BLaER1 treated with 17β-estradiol and CSF1 and Interleukin-3, amounts not matched to agents 10 nM and 100 nM (cell line): ENCODE data around the gene BLCAP.
A peak's percentile ranks its signal among the peaks of the same experiment; 100 is the strongest.

Experiments used
- H3K27ac ChIP-seq, 11 experiments: shearing (Covaris generic); formaldehyde crosslinking; 2 replicates each; pipeline ENCODE4 v1.8.1; 2022
- H3K27me3 ChIP-seq, 11 experiments: shearing (Covaris generic); formaldehyde crosslinking; 2 replicates each; pipeline ENCODE4 v1.8.1; 2022
- H3K36me3 ChIP-seq, 11 experiments: shearing (Covaris generic); formaldehyde crosslinking; 2 replicates each; pipeline ENCODE4 v1.8.1; 2022
- H3K4me1 ChIP-seq, 10 experiments: shearing (Covaris generic); formaldehyde crosslinking; 2 replicates each; pipeline ENCODE4 v1.8.1; 2022
- H3K4me2 ChIP-seq, 11 experiments: shearing (Covaris generic); formaldehyde crosslinking; 2 replicates each; pipeline ENCODE4 v1.8.1; 2022
- H3K4me3 ChIP-seq, 10 experiments: shearing (Covaris generic); formaldehyde crosslinking; 2 replicates each; pipeline ENCODE4 v1.8.1; 2022
- H3K9ac ChIP-seq, 11 experiments: shearing (Covaris generic); formaldehyde crosslinking; 2 replicates each; pipeline ENCODE4 v1.8.1; 2022
- H3K9me3 ChIP-seq, 11 experiments: shearing (Covaris generic); formaldehyde crosslinking; replicated peaks in 1 of 11; 2 replicates each; pipeline ENCODE4 v1.8.1; 2022
- H4K20me1 ChIP-seq, 11 experiments: shearing (Covaris generic); formaldehyde crosslinking; 2 replicates each; pipeline ENCODE4 v1.8.1; 2022
- Cebpa-rat ChIP-seq, 11 experiments: shearing (Covaris generic); IDR thresholded peaks; 2 replicates each; pipeline ENCODE4 v1.8.1; 2022

The BLCAP gene

DNA sequence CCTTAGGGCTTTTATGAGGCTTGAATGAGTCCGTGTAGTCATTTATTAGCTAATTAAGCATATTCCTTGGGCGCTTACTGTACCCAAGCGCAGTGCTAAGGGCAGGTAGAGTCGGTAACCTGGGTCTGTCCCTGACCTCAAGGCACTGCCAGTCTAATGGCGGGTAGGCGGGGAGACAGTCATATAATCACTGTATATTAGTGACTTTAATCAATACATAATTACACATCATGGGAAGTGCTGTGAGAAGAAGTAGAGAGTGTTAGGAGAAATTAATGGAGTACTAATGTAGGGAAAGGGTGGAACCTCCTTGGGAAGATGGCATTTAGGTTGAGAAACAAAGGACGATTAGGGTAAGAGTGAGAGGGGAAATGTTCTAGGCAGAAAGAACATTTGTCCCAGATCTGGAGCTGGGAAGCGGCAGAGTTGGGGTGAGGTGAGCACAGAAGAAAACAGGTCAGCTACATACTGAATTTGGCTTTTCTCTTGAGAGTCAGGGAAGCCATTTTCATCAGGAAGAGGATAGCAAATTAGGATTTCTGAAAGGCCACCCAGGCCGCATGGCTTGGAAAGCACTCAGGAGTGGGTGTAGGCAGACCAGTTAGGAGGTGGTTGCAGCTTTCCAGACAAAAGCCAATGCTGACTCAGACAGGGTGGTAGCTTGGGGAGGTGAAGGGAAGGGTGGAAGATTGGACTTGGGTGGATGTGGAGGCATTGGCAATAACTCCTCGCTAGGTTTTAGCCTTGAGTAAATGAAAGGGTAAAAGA lies 954 bp upstream of the BLCAP start:
- Histone ChIP-seq H3K4me2 (peak overlapping the region; percentile 84 to 100 (median 98)), H3K4me1 (peaks cover 24 to 48% (median 39%) of the 10 kb centered on the region in 10 experiments), H3K27ac (peak overlapping the region; percentile 94 to 100 (median 98)), H3K9me3 (no peaks in the 10 kb centered on the region), H4K20me1 (peaks cover 24 to 38% (median 34%) of the 10 kb centered on the region in 11 experiments), H3K27me3 (peaks cover 0 to 34% (median 23%) of the 10 kb centered on the region in 11 experiments; a peak in 17 of 22 replicates), H3K36me3 (peaks cover 0 to 21% (median 0%) of the 10 kb centered on the region in 11 experiments; a peak in 4 of 22 replicates), H3K4me3 (peak overlapping the region; percentile 81 to 100 (median 96)), H3K9ac (peak overlapping the region; percentile 89 to 100 (median 95))
- TF ChIP-seq Cebpa-rat (IDR thresholded peaks at IDR 0.05) = no peak

GRCh38 chr20:37526839-37527637 lies 638 bp downstream of the BLCAP start:
- peaks cover 37 to 49% (median 45%) of the 10 kb centered on the region in 11 experiments for H4K20me1 ChIP-seq
- H3K27ac ChIP-seq = peak overlapping the region; percentile 94 to 100 (median 98)
- H3K4me1 ChIP-seq = peaks cover 24 to 40% (median 30%) of the 10 kb centered on the region in 10 experiments
- peaks cover 0 to 6% (median 0%) of the 10 kb centered on the region in 11 experiments; a peak in 6 of 22 replicates for H3K9me3 ChIP-seq
- peaks cover 0 to 36% (median 24%) of the 10 kb centered on the region in 11 experiments; a peak in 17 of 22 replicates for H3K27me3 ChIP-seq
- H3K4me2 ChIP-seq = peak overlapping the region; percentile 84 to 100 (median 98)
- peaks cover 0 to 34% (median 0%) of the 10 kb centered on the region in 11 experiments; a peak in 7 of 22 replicates for H3K36me3 ChIP-seq
- peak overlapping the region; percentile 81 to 100 (median 96) for H3K4me3 ChIP-seq
- no peak for TF ChIP-seq Cebpa-rat (IDR thresholded peaks at IDR 0.05)
- H3K9ac ChIP-seq = peak overlapping the region; percentile 89 to 100 (median 95)

- Histone ChIP-seq H3K27ac (peak overlapping the region in 8 of 11 experiments; percentile 1 to 98 (median 98); a peak in 11 of 22 replicates), H3K9ac (peak overlapping the region; percentile 89 to 100 (median 95)), H3K4me1 (peaks cover 24 to 40% (median 30%) of the 10 kb centered on the region in 10 experiments), H4K20me1 (peaks cover 44 to 55% (median 49%) of the 10 kb centered on the region in 11 experiments), H3K36me3 (peaks cover 2 to 41% (median 4%) of the 10 kb centered on the region in 11 experiments; a peak in 21 of 22 replicates), H3K4me3 (peak overlapping the region; percentile 81 to 100 (median 96)), H3K27me3 (peaks cover 0 to 36% (median 24%) of the 10 kb centered on the region in 11 experiments; a peak in 17 of 22 replicates), H3K9me3 (peaks cover 0 to 12% (median 6%) of the 10 kb centered on the region in 11 experiments; a peak in 19 of 22 replicates), H3K4me2 (peak overlapping the region; percentile 84 to 100 (median 98))
- no peak for TF ChIP-seq Cebpa-rat (IDR thresholded peaks at IDR 0.05)
Observed at GRCh38 chr20:37526238-37526838, 1.3 kb downstream of the BLCAP start.

DNA sequence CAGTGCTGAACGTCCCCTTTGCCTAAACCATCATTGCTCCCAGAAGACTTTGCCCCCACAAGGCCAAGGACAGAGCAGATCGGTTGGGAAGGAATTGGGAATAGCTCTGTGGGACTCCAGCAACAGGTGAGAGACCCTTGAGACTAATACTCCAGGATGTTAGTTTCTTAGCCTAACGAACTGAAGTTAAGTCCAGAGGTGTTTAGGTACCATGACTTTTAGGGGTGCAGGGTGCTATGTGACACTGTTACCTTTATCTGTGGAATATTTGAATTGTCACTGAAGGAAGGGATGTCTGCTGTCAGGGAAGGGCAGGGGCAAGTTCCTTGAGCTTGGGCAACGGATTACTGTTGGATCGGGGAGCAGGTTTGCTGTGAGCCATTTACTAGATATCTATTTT lies 1.9 kb downstream of the BLCAP start:
- Histone ChIP-seq H3K27ac (no peak overlapping the region), H4K20me1 (peaks cover 45 to 60% (median 54%) of the 10 kb centered on the region in 11 experiments), H3K4me3 (peak overlapping the region in 6 of 10 experiments; percentile 31 to 99 (median 90); a peak in 9 of 20 replicates), H3K9me3 (peaks cover 0 to 17% (median 12%) of the 10 kb centered on the region in 11 experiments; a peak in 19 of 22 replicates), H3K36me3 (peaks cover 7 to 47% (median 9%) of the 10 kb centered on the region in 11 experiments), H3K4me1 (peaks cover 24 to 40% (median 30%) of the 10 kb centered on the region in 10 experiments), H3K9ac (peak overlapping the region in 3 of 11 experiments; percentile 3 to 96 (median 93); a peak in 3 of 22 replicates), H3K4me2 (peak overlapping the region; percentile 84 to 100 (median 98)), H3K27me3 (peaks cover 0 to 36% (median 24%) of the 10 kb centered on the region in 11 experiments; a peak in 17 of 22 replicates)
- no peak for TF ChIP-seq Cebpa-rat (IDR thresholded peaks at IDR 0.05)

DNA sequence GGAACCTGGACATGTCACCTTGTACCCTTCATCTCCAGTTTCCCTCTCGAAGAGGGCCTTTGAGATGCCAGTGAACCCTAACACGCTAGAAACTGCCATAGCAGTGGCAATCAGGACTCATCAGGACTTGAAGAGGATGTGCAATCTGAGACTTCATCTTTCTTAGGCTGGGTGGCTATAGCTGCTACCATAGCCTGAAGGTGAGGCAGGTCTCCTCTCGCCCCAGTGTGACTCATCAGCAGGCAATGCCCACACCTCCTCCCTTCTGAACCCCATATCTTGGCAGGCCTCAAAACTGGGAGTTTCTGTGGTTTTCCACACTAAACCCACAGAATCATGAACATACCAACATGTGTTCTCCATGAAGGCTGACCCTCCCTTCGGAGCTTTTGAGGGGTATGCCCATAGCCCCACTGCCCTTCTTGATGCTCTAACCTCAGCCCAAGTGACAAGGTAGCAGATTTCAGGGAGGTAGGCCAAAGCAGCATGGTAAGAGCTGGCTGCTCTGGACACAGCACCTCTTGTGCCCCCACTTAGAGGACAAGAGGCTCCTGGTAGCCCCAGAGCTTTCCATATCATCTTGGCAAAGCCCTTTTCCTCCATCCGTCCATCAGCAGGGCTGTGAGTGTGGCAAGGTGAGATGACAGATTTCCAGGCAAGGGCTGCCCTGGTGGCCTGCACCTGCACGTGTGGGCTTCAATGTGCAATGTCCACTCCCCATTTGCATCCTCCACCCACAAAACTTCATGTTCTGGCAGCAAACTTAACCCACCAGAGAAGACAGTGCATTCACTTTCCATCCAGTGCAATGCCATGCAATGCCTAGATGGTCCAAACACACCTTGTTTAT lies 2.6 kb downstream of the BLCAP start:
- peaks cover 48 to 67% (median 61%) of the 10 kb centered on the region in 11 experiments for H4K20me1 ChIP-seq
- peaks cover 24 to 40% (median 30%) of the 10 kb centered on the region in 10 experiments for H3K4me1 ChIP-seq
- peaks cover 0 to 36% (median 24%) of the 10 kb centered on the region in 11 experiments; a peak in 17 of 22 replicates for H3K27me3 ChIP-seq
- peak overlapping the region in 2 of 10 experiments; percentile 81 to 89; a peak in 2 of 20 replicates for H3K4me3 ChIP-seq
- H3K27ac ChIP-seq = no peak overlapping the region
- no peak for TF ChIP-seq Cebpa-rat (IDR thresholded peaks at IDR 0.05)
- H3K36me3 ChIP-seq = peaks cover 11 to 54% (median 16%) of the 10 kb centered on the region in 11 experiments
- peak overlapping the region in 1 of 11 experiments; percentile 96; a peak in 2 of 22 replicates for H3K9ac ChIP-seq
- H3K4me2 ChIP-seq = peak overlapping the region; percentile 84 to 100 (median 98); a peak in 21 of 22 replicates
- peaks cover 0 to 24% (median 16%) of the 10 kb centered on the region in 11 experiments; a peak in 19 of 22 replicates for H3K9me3 ChIP-seq

DNA sequence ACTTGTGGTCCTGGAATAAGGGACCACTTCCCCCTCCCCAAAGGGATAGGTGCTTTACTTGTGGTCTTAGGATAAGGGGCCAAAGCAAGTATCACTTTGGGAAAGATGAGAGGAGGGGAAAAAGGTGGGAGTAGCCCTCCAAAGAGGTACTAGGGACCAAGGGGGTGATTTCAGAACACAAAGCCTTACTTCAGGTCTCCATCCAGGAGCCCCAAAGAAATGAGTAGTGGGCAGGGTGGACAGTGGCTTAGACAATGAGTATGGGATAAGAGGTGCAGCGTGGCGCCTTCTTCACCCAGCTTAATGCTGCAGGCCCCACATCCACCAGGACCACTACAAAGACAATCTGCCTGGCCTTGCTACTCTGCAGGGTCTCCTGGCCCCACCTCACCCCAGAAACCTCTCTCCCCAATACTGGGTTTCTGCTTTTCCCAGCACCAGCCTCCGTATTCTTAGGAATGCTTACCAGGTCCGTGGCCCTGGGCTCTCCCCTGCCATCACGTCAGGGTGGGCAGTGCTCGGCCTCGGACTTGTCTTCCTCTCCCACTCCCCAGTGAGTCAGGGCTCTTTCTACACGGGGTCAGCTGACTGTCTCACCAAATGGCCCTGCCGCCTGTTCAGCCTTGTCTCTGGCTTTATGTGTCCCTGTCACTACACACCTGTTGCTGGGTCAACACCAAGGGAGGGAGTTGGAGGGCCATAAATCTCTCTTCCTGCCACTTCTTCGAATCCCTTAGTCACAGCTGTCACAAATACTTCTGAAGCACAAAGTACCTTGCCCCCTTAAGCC lies 3.6 kb downstream of the BLCAP start:
- H4K20me1 ChIP-seq = peaks cover 57 to 77% (median 71%) of the 10 kb centered on the region in 11 experiments
- H3K27me3 ChIP-seq = peaks cover 0 to 36% (median 24%) of the 10 kb centered on the region in 11 experiments; a peak in 17 of 22 replicates
- no peak overlapping the region for H3K27ac ChIP-seq
- H3K4me2 ChIP-seq = no peak overlapping the region
- H3K9ac ChIP-seq = no peak overlapping the region
- peaks cover 20 to 38% (median 30%) of the 10 kb centered on the region in 10 experiments for H3K4me1 ChIP-seq
- no peak for TF ChIP-seq Cebpa-rat (IDR thresholded peaks at IDR 0.05)
- H3K4me3 ChIP-seq = no peak overlapping the region
- peaks cover 0 to 24% (median 16%) of the 10 kb centered on the region in 11 experiments; a peak in 19 of 22 replicates for H3K9me3 ChIP-seq
- peaks cover 12 to 64% (median 17%) of the 10 kb centered on the region in 11 experiments for H3K36me3 ChIP-seq

DNA sequence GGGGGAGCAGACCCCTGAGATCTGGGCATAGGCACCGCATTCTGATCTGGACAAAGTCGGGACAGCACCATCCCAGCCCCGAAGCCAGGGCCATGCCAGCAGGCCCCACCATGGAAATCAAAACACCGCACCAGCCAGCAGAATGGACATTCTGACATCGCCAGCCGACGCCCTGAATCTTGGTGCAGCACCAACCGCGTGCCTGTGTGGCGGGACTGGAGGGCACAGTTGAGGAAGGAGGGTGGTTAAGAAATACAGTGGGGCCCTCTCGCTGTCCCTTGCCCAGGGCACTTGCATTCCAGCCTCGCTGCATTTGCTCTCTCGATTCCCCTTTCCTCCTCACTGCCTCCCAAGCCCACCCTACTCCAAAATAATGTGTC lies 4.7 kb downstream of the BLCAP start:
- Histone ChIP-seq H3K9ac (no peak overlapping the region), H4K20me1 (peaks cover 68 to 88% (median 82%) of the 10 kb centered on the region in 11 experiments), H3K27me3 (peaks cover 0 to 36% (median 24%) of the 10 kb centered on the region in 11 experiments; a peak in 17 of 22 replicates), H3K4me3 (no peak overlapping the region), H3K27ac (no peak overlapping the region), H3K4me2 (no peak overlapping the region), H3K4me1 (peaks cover 11 to 28% (median 21%) of the 10 kb centered on the region in 10 experiments), H3K36me3 (peaks cover 13 to 75% (median 27%) of the 10 kb centered on the region in 11 experiments), H3K9me3 (peaks cover 0 to 24% (median 16%) of the 10 kb centered on the region in 11 experiments; a peak in 19 of 22 replicates)
- TF ChIP-seq Cebpa-rat (IDR thresholded peaks at IDR 0.05) = no peak
